Brain microvascular endothelial cell (primary cell): ENCODE data around the gene PLAAT2.
A peak's percentile ranks its signal among the peaks of the same experiment; 100 is the strongest.
"Not testable (repeated sequence)": the region's sequence is repeated elsewhere in the genome, so short reads cannot be mapped to it uniquely, and the experiment has no call there.

ENCODE experiments used
- DNase-seq: peaks from one replicate; pipeline ENCODE4 v3.0.0-alpha.2; 2020
- H3K27ac ChIP-seq: fragments of 250-450 bp; sonication (Bioruptor Pico); 2 replicates; pipeline ENCODE4 v1.5.1; 2020; ENCODE audit warnings: mild to moderate bottlenecking, moderate library complexity
- H3K27me3 ChIP-seq: fragments of 250-450 bp; sonication (Bioruptor Pico); replicated peaks from 2 replicates; pipeline ENCODE4 v1.5.1; 2020; ENCODE audit warnings: mild to moderate bottlenecking
- H3K36me3 ChIP-seq: fragments of 250-450 bp; sonication (Bioruptor Pico); replicated peaks from 2 replicates; pipeline ENCODE4 v1.5.1; 2020; ENCODE audit warnings: mild to moderate bottlenecking
- H3K4me3 ChIP-seq: 2 replicates; pipeline ENCODE4 v1.5.1; 2011; ENCODE audit warnings: low read depth, mild to moderate bottlenecking, control low read depth, low read length, moderate library complexity
- in situ Hi-C: cut with HindIII; loops from 2 replicates; pipeline ENCODE4 v1.10.0; 2017; ENCODE audit warnings: low sequenced_read_pairs, low pct_ligation_motif_present
- TF ChIP-seq, protein P1 (sequence below): IDR thresholded peaks from 2 replicates; pipeline ENCODE4 v1.5.1; 2011; ENCODE audit warnings: low read depth, mild to moderate bottlenecking, moderate library complexity, low read length, control low read depth, inconsistent platforms; ENCODE audit errors: missing control alignments

PLAAT2 gene

DNA sequence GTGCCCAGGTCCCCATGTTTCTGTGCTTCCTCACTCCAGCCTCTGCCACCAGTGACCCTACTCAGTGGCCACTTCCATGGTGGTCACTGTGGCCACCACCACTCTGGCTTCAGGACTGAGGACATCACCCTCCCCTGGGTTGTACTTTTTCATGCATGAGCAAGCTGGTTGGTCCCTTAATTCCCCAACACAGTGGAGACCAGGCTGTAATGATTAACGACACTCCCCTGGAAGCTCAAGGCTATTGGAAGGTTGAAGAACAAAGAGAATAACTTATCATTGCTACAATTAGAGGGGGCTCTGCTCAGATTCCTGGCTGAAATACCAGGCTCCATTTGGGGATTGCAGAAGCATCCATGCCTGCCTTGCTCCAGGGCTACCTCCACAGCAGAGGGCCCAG lies 16.1 kb downstream of the PLAAT2 start:
- no peaks in the 10 kb centered on the region for H3K36me3 ChIP-seq
- in situ Hi-C loops = no loop called here

DNA sequence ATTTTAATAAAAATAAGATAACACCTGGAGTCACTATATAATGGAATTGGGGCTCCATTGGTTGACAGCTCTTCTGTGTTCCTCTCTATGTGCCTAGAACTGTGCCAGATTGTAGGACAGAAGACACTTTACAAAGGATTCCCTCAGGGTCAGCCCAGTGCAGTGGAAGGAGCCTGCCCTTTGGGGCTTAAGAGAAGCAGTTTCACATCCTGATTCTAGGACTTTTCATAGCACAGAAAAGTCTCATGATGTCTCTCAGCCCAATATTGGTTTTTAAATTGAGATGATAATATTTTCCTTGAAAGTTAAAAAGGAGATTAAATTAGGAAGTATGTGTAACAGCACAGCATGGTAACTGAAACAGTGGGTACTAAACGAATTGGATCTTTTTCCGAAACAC lies 19.5 kb downstream of the PLAAT2 start:
- in situ Hi-C loops = no loop called here
- H3K36me3 ChIP-seq = no peaks in the 10 kb centered on the region
- TF ChIP-seq, protein P1, sequence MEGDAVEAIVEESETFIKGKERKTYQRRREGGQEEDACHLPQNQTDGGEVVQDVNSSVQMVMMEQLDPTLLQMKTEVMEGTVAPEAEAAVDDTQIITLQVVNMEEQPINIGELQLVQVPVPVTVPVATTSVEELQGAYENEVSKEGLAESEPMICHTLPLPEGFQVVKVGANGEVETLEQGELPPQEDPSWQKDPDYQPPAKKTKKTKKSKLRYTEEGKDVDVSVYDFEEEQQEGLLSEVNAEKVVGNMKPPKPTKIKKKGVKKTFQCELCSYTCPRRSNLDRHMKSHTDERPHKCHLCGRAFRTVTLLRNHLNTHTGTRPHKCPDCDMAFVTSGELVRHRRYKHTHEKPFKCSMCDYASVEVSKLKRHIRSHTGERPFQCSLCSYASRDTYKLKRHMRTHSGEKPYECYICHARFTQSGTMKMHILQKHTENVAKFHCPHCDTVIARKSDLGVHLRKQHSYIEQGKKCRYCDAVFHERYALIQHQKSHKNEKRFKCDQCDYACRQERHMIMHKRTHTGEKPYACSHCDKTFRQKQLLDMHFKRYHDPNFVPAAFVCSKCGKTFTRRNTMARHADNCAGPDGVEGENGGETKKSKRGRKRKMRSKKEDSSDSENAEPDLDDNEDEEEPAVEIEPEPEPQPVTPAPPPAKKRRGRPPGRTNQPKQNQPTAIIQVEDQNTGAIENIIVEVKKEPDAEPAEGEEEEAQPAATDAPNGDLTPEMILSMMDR = no peak

More for the DNA sequence above, 16.1 kb downstream of the PLAAT2 start:
- Histone ChIP-seq H3K27me3 (no peaks in the 10 kb centered on the region), H3K27ac (no peak overlapping the region), H3K4me3 (no peak overlapping the region)
- TF ChIP-seq, protein P1 = no peak
- no peak for DNase-seq

DNA sequence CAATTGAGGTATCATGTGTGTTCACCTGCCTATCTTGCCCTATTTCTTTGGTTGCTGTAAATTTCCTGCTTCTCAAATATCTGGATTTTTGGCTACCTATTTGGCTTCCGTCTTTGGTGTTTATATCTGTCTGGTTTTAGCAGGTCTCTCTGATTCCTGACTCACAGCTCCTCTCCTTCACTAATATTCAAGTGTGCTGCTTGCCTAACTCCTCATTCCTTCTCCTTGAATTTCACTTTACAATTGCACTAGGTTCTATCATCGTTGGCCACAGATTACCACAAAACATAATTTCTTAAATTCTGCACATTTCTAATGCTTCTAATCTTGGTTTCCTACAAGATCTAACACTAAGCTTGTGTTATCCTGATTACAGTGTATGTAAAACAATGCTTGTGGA lies 20.7 kb downstream of the PLAAT2 start:
- in situ Hi-C loops, H3K36me3 ChIP-seq, H3K27ac ChIP-seq: not testable (repeated sequence)

More for the DNA sequence above, 19.5 kb downstream of the PLAAT2 start:
- Histone ChIP-seq H3K4me3 (no peak overlapping the region), H3K27me3 (no peaks in the 10 kb centered on the region), H3K27ac (no peak overlapping the region)
- DNase-seq = no peak

DNA sequence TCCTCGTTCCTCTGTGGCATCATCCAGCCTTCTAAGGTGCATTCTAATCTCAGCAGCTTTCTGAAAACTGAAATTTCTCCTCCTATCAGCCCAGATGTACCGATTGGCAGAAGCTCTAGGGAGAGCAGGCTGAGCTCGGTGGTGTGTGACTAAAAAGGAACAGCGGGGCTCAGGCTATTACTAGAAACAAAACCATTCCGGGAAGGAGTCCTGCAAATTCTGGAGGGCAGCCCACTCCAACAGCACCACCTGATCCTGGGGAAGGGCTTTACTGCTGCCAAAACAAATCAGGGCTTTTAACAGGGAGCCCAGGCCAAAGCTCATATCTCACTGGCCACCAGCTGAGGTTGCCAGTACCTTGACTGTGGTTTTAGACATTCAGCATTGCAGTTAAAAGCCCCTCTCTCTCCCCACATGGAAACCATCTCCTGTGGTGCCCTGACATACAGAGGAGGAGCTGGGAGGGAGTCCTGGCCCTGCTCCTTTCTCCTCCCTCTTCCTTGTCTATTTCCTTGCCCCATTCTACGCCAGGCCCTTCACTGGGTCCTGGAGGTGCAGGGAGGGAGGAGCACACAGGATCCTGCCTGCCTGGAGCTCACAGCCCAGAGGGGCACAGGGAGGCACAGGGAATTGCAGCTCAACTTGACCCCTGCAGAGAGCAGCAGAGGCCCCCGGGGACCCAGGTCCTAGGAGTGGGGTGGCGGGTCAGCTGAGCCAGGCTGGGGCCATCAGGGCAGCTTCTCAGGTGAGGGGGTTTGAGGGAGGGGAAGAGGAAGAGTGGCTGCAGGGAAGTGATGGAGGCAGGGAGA lies 25.7 kb downstream of the PLAAT2 start:
- Histone ChIP-seq H3K4me3 (peak overlapping the region; percentile 22), H3K27me3 (no peaks in the 10 kb centered on the region), H3K36me3 (no peaks in the 10 kb centered on the region), H3K27ac (no peak overlapping the region)
- no peak for DNase-seq
- in situ Hi-C loops = no loop called here
- TF ChIP-seq, protein P1 = no peak

More for the DNA sequence above, 20.7 kb downstream of the PLAAT2 start:
- not testable (repeated sequence) for H3K4me3 ChIP-seq, DNase-seq, H3K27me3 ChIP-seq

DNA sequence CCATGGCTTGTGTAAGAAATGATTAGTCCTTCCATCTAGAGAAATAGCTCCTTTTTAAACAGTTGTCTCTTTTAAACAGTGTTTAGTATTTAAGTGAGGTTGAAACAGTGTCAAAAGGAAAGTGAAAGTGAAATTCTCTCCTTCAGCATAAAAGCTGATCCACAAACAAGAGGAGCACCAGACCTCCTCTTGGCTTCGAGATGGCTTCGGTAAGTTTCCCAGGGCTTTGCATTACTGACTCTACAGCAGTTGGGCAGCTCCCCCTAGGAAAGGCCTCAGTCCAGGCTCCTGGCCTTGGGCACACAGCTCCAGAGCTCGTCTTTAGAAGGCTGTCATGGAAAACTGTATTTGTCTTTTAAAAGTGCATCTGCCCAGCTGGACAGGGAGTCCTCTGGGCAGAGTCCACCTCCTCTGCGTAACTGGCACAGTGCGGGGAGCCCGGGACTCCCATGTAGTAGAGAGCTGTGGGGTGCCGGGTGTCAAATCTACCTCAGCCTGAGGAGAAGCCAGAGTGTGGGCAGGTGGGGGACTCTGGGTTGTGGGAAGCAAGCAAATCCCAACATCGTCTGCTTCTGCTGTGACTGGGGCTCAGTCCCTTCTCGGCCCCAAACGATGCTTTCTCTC lies 26.4 kb downstream of the PLAAT2 start, which contains the start of gene PLAAT4:
Gene PLAAT4 (plus strand): TSS at position 140 of the 624 bp plus-strand sequence. CDS start 61 bp downstream, at position 201.
- Histone ChIP-seq H3K27me3 (no peaks in the 10 kb centered on the region), H3K27ac (no peak within 1 kb of the TSS), H3K4me3 (peak within 1 kb of the TSS; percentile 22), H3K36me3 (no peaks in the 10 kb centered on the region)
- TF ChIP-seq, protein P1 = peak; percentile 5
- peak; percentile 53 for DNase-seq
- in situ Hi-C loops = no loop called here

DNA sequence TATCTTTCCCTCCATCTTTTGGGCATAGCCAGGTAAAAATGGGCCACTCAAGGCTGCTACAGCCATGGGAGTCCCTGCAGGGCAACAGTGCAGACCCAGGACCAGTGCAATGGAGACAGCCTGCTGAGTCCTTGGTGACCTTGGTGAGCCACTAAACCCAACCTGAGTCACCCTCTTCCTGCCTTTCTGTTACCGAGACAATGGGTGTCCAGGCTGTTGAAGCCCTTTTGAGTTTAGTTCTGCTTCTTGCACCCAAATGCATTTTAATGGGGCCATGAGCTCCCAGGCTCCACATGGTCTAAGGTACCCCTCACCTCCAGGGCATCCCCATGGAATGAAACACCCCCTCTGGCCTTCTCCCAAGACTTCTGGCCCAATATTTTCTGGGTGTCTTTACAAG lies 27.4 kb downstream of the PLAAT2 start:
- DNase-seq = no peak
- Histone ChIP-seq H3K4me3 (no peak overlapping the region), H3K27ac (no peak overlapping the region), H3K27me3 (no peaks in the 10 kb centered on the region), H3K36me3 (no peaks in the 10 kb centered on the region)
- in situ Hi-C loops = no loop called here
- TF ChIP-seq, protein P1 = no peak
